Tibial artery (tissue), 4 donors: Measurements from ENCODE around the gene FZD7.

ENCODE experiments used
- DNase-seq, 2 donors: peaks; one replicate each; pipeline ENCODE4 v3.0.0-alpha.2; 2019
- H3K27ac ChIP-seq, 2 donors: fragments of 200-600 bp; sonication (generic) in 1 of 2; 1 replicate in 1 of 2; 2 replicates in 1 of 2; pipeline ENCODE4 v1.5.1; 2018 to 2019; ENCODE audit warnings: mild to moderate bottlenecking in 1 of 2
- H3K27me3 ChIP-seq, 2 donors: fragments of 200-600 bp; sonication (generic) in 1 of 2; one replicate each; pipeline versions ENCODE4 v1.5.1 to v1.6.0; 2016 to 2019
- H3K36me3 ChIP-seq, 3 donors: fragments of 200-600 bp; sonication (generic) in 2 of 3; one replicate each; pipeline ENCODE4 v1.5.1; 2016 to 2019; ENCODE audit warnings: mild to moderate bottlenecking in 2 of 3
- H3K4me1 ChIP-seq, 4 donors: fragments of 200-600 bp; sonication (generic) in 2 of 4; 1 replicate in 3 of 4; 2 replicates in 1 of 4; pipeline ENCODE4 v1.5.1; 2016 to 2019
- H3K4me3 ChIP-seq, 2 donors: fragments of 200-600 bp; sonication (generic) in 1 of 2; 1 replicate in 1 of 2; 2 replicates in 1 of 2; pipeline ENCODE4 v1.5.1; 2018 to 2019; ENCODE audit warnings: mild to moderate bottlenecking in 2 of 2
- H3K9me3 ChIP-seq, 3 donors: fragments of 200-600 bp; sonication (generic) in 1 of 3; one replicate each; pipeline ENCODE4 v1.5.1; 2016 to 2019
- CTCF ChIP-seq, 2 experiments: fragments of 200-600 bp in 1 of 2; fragments of 450-650 bp in 1 of 2; IDR thresholded peaks; one replicate each; pipeline ENCODE4 v1.5.1; 2017 to 2019; ENCODE audit warnings: antibody characterized with exemption in 2 of 2, mild to moderate bottlenecking in 1 of 2, moderate library complexity in 1 of 2
- intact Hi-C: fragments of 100-400 bp; cut with DNase I; formaldehyde crosslinking; loops from one replicate; pipeline ENCODE4 v1.15.0; 2023; ENCODE audit warnings: low total_unique reads

Gene FZD7

DNA sequence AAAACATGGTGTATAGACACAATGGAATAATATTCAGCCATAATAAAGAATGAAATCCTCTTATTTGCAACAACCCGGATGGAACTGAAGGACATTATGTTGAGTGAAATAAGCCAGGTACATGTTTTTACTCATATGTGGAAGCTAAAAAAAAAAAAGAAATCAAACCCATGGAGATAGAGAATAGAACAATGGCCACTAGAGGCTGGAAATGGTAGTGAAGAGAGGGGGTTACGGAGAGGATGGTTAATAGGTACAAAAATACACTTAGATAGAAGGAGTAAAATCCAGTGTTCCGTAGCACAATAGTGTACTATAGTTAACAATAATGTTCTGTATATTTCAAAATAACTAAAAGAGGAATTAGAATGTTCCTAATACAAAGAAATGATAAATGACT, 26.6 kb downstream of the FZD7 start:
- no peak overlapping the region for H3K27ac ChIP-seq
- peaks cover 0 to 14% (median 4%) of the 10 kb centered on the region in 4 donors for H3K4me1 ChIP-seq
- H3K36me3 ChIP-seq: no peaks in the 10 kb centered on the region
- H3K9me3 ChIP-seq: no peaks in the 10 kb centered on the region
- peaks cover 0 to 4% of the 10 kb centered on the region in 2 donors for H3K27me3 ChIP-seq
- intact Hi-C loops: no loop called here
- H3K4me3 ChIP-seq: no peak overlapping the region
- no peak for DNase-seq
- no peak for TF ChIP-seq CTCF (IDR thresholded peaks at IDR 0.05)

GRCh38 chr2:202061695-202062094, 28.0 kb downstream of the FZD7 start:
- TF ChIP-seq CTCF (IDR thresholded peaks at IDR 0.05): no peak
- DNase-seq: no peak
- peaks cover 0 to 14% (median 4%) of the 10 kb centered on the region in 4 donors for H3K4me1 ChIP-seq

DNA sequence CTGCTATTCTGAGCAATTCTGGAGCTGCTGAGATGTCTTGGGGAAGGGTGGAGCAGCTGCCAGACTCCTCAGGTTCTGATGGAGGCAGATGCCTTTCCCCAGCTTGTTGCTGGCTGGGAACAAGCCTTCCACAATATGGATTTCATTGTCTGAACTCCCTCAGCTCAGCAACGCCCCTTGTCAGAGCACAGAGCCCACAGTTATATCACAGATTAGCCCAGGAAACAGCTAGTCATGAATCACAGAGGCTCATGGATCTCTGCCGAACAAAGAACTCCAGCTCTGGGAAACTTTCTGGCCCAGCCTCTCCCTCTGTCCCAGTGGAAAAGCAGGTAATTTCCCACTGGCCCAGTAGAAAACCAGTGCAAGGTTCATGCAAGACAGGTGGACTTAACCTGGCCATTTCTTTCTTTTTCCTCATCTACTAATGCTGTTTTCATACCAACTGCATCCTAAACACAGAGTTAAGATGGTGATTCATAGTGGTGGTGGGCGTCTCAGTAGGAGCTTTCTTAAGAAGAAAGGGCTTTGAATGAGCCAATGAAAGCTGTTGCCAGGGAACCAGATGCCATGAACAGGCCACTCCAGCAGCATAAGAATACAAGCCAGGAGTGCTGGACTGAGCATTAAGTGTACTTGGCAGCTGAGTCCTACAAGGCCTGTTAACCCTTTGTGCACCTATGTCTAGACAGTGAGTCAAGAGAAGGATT, 30.7 kb downstream of the FZD7 start:
- H3K36me3 ChIP-seq: no peaks in the 10 kb centered on the region
- no peaks in the 10 kb centered on the region for H3K27me3 ChIP-seq
- no peak overlapping the region for H3K4me3 ChIP-seq
- no peaks in the 10 kb centered on the region for H3K9me3 ChIP-seq
- H3K27ac ChIP-seq: peak overlapping the region; percentile 17 to 28
- TF ChIP-seq CTCF (IDR thresholded peaks at IDR 0.05): no peak
- peaks cover 0 to 14% (median 4%) of the 10 kb centered on the region in 4 donors for H3K4me1 ChIP-seq
- no peak for DNase-seq
- intact Hi-C loops: no loop called here

More at GRCh38 chr2:202061695-202062094, 28.0 kb downstream of the FZD7 start:
- no peaks in the 10 kb centered on the region for H3K36me3 ChIP-seq
- H3K27me3 ChIP-seq: no peaks in the 10 kb centered on the region
- H3K9me3 ChIP-seq: no peaks in the 10 kb centered on the region
- intact Hi-C loops: no loop called here
- no peak overlapping the region for H3K27ac ChIP-seq
- H3K4me3 ChIP-seq: no peak overlapping the region

DNA sequence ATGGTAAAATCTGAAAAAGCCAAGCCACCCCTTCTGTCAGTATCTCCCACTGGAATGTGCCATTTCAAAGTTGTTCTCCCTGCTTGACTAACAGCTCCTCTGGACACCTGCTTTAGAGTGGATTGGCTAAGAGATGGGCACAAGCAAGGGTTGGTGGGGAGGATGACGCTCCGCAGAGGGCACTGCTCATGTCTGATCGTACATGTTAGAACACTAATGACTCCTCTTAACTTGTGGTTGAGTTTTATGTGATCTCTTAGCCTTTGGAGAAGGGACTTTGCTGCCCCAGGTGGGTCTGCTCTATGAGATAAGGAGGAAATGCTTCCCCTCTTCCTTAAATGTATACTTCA, 31.2 kb downstream of the FZD7 start:
- TF ChIP-seq CTCF (IDR thresholded peaks at IDR 0.05): no peak
- Histone ChIP-seq H3K4me1 (peaks cover 0 to 14% (median 4%) of the 10 kb centered on the region in 4 donors), H3K27me3 (no peaks in the 10 kb centered on the region), H3K9me3 (no peaks in the 10 kb centered on the region), H3K4me3 (no peak overlapping the region), H3K27ac (no peak overlapping the region), H3K36me3 (no peaks in the 10 kb centered on the region)
- DNase-seq: no peak
- intact Hi-C loops: no loop called here

DNA sequence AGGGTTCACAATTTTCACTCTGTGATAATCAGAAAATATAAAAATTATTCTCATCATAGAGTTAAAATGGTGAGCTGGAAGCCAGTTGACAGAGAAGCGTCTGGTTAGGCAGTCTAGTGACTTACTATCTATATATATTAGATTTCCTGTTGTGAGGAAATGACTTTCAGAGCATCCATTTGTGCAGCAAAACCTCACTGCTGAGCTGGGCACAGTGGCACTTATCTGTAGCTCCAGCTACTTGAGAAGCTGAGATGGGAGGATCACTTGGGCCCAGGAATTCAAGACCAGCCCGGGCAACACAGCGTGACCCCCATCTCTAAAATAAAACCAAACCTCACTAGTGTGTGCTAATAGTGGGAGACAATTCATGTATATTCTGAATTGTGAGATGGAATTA, 32.2 kb downstream of the FZD7 start:
- Histone ChIP-seq H3K4me3 (no peak overlapping the region), H3K4me1 (peaks cover 0 to 14% (median 4%) of the 10 kb centered on the region in 4 donors), H3K27ac (no peak overlapping the region), H3K36me3 (no peaks in the 10 kb centered on the region), H3K27me3 (no peaks in the 10 kb centered on the region), H3K9me3 (no peaks in the 10 kb centered on the region)
- DNase-seq: no peak
- intact Hi-C loops: no loop called here
- TF ChIP-seq CTCF (IDR thresholded peaks at IDR 0.05): no peak
